GM06990 (cell line): ENCODE results near the gene CCR1.

Experiments
- DNase-seq: peaks from one replicate; pipeline ENCODE4 v3.0.0-alpha.2; 2011; ENCODE audit not compliant: insufficient read length; ENCODE audit errors: extremely low read depth
- H3K27me3 ChIP-seq: replicated peaks from 2 replicates; pipeline ENCODE4 v1.6.0; 2011; ENCODE audit warnings: low read length; ENCODE audit not compliant: control insufficient read depth, insufficient read depth
- H3K36me3 ChIP-seq: 2 replicates; pipeline ENCODE4 v1.5.1; 2011; ENCODE audit warnings: low read length; ENCODE audit not compliant: control insufficient read depth, insufficient read depth
- H3K4me3 ChIP-seq: replicated peaks from 2 replicates; pipeline ENCODE4 v1.5.1; 2011; ENCODE audit warnings: low read depth, mild to moderate bottlenecking, control low read depth, low read length
- TF ChIP-seq, protein P1 (sequence below): IDR thresholded peaks from 2 replicates; pipeline ENCODE4 v1.5.1; 2011; ENCODE audit warnings: low read length, control low read depth, mild to moderate bottlenecking, inconsistent platforms; ENCODE audit not compliant: insufficient read depth, poor library complexity, severe bottlenecking

CCR1 gene

DNA sequence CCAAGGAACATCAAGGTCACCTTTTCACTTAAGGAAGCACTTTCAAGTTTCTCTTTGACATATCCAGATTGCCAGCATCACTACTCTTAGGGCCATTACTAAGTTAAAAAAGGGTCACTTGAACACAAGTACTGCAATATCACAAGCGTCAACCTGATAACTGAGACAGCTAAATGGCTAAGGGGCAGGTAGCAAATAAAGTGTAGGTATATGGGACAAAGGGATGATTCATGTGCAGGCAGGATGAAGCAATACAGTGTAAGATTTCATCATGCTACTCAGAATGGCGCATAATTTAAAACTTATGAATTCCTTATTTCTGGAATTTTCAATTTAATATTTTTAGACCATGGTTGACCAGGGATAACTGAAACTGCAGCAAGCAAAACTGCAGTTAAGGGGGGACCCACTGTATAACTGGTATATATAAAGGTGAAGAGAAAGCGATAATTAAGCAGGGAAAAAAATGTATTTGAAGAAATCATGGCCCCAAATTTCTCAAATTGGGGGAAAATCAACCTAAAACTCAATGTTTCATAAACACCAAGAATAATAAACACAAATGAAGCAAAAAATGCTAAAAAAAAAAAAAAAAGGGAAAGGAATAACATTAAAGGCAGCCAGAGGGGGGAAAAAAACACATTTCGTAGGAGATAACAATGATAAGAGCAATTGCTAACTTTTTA, 13.1 kb downstream of the CCR1 start:
- no peaks in the 10 kb centered on the region for H3K27me3 ChIP-seq
- DNase-seq = no peak

DNA sequence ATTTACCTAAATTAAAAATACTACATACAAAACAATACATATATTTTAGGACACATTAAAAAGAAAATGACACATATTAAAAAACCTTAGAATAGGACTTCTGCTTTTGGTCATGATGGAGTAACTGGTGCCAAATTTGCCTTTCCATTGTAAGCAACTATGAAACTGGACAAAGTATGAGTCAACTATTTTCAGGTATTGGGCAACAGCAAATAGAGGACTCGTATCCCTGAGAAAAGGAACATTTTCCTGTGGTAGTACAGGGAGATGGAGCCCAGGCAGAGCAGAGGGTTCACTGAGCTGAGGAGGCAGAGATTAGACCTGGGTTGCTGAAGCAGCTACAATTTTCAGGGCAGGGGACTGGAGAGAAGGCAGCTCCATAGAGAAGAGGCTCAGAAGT, 14.7 kb downstream of the CCR1 start:
- DNase-seq = no peak
- TF ChIP-seq, protein P1, sequence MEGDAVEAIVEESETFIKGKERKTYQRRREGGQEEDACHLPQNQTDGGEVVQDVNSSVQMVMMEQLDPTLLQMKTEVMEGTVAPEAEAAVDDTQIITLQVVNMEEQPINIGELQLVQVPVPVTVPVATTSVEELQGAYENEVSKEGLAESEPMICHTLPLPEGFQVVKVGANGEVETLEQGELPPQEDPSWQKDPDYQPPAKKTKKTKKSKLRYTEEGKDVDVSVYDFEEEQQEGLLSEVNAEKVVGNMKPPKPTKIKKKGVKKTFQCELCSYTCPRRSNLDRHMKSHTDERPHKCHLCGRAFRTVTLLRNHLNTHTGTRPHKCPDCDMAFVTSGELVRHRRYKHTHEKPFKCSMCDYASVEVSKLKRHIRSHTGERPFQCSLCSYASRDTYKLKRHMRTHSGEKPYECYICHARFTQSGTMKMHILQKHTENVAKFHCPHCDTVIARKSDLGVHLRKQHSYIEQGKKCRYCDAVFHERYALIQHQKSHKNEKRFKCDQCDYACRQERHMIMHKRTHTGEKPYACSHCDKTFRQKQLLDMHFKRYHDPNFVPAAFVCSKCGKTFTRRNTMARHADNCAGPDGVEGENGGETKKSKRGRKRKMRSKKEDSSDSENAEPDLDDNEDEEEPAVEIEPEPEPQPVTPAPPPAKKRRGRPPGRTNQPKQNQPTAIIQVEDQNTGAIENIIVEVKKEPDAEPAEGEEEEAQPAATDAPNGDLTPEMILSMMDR = no peak
- H3K27me3 ChIP-seq = no peaks in the 10 kb centered on the region

More for the DNA sequence above, 13.1 kb downstream of the CCR1 start:
- TF ChIP-seq, protein P1 = no peak
- Histone ChIP-seq H3K4me3 (no peak overlapping the region), H3K36me3 (no peaks in the 10 kb centered on the region)

DNA sequence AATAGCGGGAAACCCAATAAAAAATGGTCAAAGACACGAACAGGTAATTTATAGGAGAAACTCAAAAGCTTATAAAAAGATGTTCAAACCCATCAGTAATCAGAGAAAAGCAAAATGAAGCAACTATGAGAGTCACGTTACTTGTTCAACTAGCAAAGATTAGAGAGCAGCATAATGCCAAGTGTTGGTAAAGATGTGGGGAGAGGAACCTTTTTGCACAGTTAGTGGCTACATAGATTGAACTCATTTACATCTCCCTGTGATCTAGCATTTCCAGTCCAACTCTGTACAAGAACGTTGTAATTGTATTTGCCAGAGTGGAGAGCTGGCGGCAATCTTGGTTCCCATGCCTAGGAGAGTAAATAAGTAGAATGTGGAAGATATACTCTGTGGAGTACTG, 15.2 kb downstream of the CCR1 start:
- TF ChIP-seq, protein P1 = no peak
- DNase-seq = no peak
- Histone ChIP-seq H3K27me3 (no peaks in the 10 kb centered on the region), H3K36me3 (no peaks in the 10 kb centered on the region), H3K4me3 (no peak overlapping the region)

More for the DNA sequence above, 14.7 kb downstream of the CCR1 start:
- Histone ChIP-seq H3K4me3 (no peak overlapping the region), H3K36me3 (no peaks in the 10 kb centered on the region)

DNA sequence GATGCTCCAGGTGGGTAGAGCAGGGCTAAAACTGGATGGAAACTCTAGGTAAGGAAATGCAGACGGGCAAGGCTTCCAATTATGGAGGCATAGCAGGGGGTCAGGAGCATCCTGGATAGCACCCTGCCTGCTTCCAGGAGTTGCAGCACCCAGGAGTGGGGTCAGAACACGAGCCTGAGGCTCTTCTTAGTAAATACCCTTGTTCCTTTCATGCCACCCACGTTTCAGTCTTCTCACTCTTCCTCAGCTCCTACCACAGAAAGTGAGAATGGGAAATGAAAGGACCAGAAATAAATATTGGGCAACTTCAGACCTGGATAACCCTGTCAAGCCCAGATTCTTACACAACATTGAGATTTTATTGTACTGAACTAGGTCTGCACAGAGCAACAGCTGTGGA, 16.4 kb downstream of the CCR1 start:
- no peaks in the 10 kb centered on the region for H3K27me3 ChIP-seq
- no peak overlapping the region for H3K4me3 ChIP-seq
- no peak for DNase-seq
- no peaks in the 10 kb centered on the region for H3K36me3 ChIP-seq
- TF ChIP-seq, protein P1 = no peak

DNA sequence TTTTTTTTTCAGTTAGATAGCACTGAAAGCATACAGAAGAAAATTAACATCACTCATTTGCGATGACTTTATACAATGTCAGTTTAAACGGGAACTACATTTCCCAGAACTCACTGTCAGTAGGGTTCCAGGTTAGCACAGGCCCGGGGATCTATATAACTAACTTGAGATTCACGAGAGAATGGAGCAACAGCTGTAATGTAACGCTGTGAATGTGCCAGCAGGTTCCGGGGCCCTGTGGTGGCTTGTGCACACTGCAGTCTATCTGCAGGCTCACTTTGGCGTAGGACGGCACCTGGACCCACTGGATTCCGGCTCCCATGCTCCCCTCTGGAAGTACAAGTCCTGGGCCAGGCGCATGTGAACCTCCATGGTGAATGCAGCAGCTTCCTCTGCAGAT, 19.4 kb downstream of the CCR1 start:
- no peak for DNase-seq
- no peaks in the 10 kb centered on the region for H3K27me3 ChIP-seq
- no peaks in the 10 kb centered on the region for H3K36me3 ChIP-seq
- H3K4me3 ChIP-seq = no peak overlapping the region
- TF ChIP-seq, protein P1 = no peak

DNA sequence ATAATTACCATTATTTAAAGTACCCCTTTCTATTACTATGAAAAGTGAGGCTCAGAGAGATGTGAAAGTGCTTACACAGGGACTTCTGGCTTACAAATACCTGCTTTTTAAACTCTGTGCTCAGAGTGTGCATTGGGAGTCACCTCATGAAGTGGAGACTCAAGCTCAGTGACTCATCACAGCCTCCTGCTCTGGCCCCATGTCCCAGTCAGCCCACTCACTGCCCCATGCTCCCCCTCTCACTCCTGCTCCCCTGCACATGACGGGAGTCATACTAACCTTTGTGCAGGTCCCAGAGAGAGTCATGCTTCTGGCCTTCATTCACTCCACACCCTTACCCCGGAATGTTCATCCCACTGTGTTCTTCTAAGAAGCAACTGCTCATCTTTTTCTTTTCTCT, 20.2 kb downstream of the CCR1 start:
- no peaks in the 10 kb centered on the region for H3K36me3 ChIP-seq
- H3K27me3 ChIP-seq = no peaks in the 10 kb centered on the region
- no peak overlapping the region for H3K4me3 ChIP-seq
- TF ChIP-seq, protein P1 = no peak
- DNase-seq = peak; percentile 30
